Mesendoderm (in vitro differentiated cells): ENCODE data around the gene TMEM191C.

Source experiments
- DNase-seq: peaks from one replicate; pipeline ENCODE4 v3.0.0; 2013
- H2AK5ac ChIP-seq: 2 replicates; pipeline ENCODE4 v1.6.1; 2013; ENCODE audit warnings: low read length, inconsistent platforms
- H2BK120ac ChIP-seq: 2 replicates; pipeline ENCODE4 v1.6.1; 2013; ENCODE audit warnings: low read depth, mild to moderate bottlenecking, low read length, moderate library complexity, mixed read lengths
- H2BK15ac ChIP-seq: replicated peaks from 2 replicates; pipeline ENCODE4 v1.6.1; 2013; ENCODE audit warnings: low read depth, mild to moderate bottlenecking, moderate library complexity
- H2BK5ac ChIP-seq: 2 replicates; pipeline ENCODE4 v1.6.1; 2013; ENCODE audit warnings: low read length, inconsistent platforms
- H3K18ac ChIP-seq: 2 replicates; pipeline ENCODE4 v1.6.1; 2013; ENCODE audit warnings: mild to moderate bottlenecking, low read length, mixed read lengths
- H3K23ac ChIP-seq: one replicate; pipeline ENCODE4 v1.6.1; 2013; ENCODE audit warnings: low read length
- H3K27ac ChIP-seq: 2 replicates; pipeline ENCODE4 v1.5.1; 2013; ENCODE audit warnings: low read depth, mild to moderate bottlenecking, inconsistent platforms, low read length, moderate library complexity
- H3K27me3 ChIP-seq: 2 replicates; pipeline ENCODE4 v1.6.1; 2013; ENCODE audit warnings: low read length, control low read depth, mild to moderate bottlenecking, inconsistent platforms; ENCODE audit not compliant: insufficient read depth, poor library complexity
- H3K36me3 ChIP-seq: 2 replicates; pipeline ENCODE4 v1.6.1; 2013; ENCODE audit warnings: low read length, inconsistent platforms; ENCODE audit not compliant: control insufficient read depth, insufficient read depth
- H3K4ac ChIP-seq: one replicate; pipeline ENCODE4 v1.6.1; 2013; ENCODE audit warnings: low read depth, mild to moderate bottlenecking, low read length, moderate library complexity
- H3K4me1 ChIP-seq: 2 replicates; pipeline ENCODE4 v1.6.1; 2013; ENCODE audit warnings: low read depth, low read length, inconsistent platforms; ENCODE audit not compliant: control insufficient read depth
- H3K4me2 ChIP-seq: 2 replicates; pipeline ENCODE4 v1.6.1; 2013; ENCODE audit warnings: low read length
- H3K4me3 ChIP-seq: 2 replicates; pipeline ENCODE4 v1.5.1; 2013; ENCODE audit warnings: mild to moderate bottlenecking, low read length
- H3K56ac ChIP-seq: one replicate; pipeline ENCODE4 v1.6.1; 2013; ENCODE audit warnings: low read length
- H3K79me1 ChIP-seq: 2 replicates; pipeline ENCODE4 v1.6.1; 2013; ENCODE audit warnings: low read length, inconsistent platforms
- H3K79me2 ChIP-seq: 2 replicates; pipeline ENCODE4 v1.6.1; 2013; ENCODE audit warnings: mild to moderate bottlenecking, low read length; ENCODE audit not compliant: control insufficient read depth, insufficient read depth
- H3K9ac ChIP-seq: 2 replicates; pipeline ENCODE4 v1.6.1; 2013; ENCODE audit warnings: low read length, inconsistent platforms
- H4K5ac ChIP-seq: one replicate; pipeline ENCODE4 v1.6.1; 2013; ENCODE audit warnings: low read length
- H4K8ac ChIP-seq: one replicate; pipeline ENCODE4 v1.6.1; 2013; ENCODE audit warnings: low read depth, mild to moderate bottlenecking, control low read depth, low read length, moderate library complexity
- WGBS: extraction: QIAGEN DNeasy Blood & Tissue Kit; methylation state at CpG from one replicate; pipeline ENCODE4 v1.1.7; 2013; ENCODE audit warnings: low lambda C conversion rate, missing lambda C conversion rate; ENCODE audit not compliant: insufficient coverage; ENCODE audit errors: extremely low coverage; 5-methylcytosine and 5-hydroxymethylcytosine counted together

The TMEM191C gene

GRCh38 chr22:21444701-21445436 lies 22.3 kb upstream of the TMEM191C start:
- no peak for DNase-seq

DNA sequence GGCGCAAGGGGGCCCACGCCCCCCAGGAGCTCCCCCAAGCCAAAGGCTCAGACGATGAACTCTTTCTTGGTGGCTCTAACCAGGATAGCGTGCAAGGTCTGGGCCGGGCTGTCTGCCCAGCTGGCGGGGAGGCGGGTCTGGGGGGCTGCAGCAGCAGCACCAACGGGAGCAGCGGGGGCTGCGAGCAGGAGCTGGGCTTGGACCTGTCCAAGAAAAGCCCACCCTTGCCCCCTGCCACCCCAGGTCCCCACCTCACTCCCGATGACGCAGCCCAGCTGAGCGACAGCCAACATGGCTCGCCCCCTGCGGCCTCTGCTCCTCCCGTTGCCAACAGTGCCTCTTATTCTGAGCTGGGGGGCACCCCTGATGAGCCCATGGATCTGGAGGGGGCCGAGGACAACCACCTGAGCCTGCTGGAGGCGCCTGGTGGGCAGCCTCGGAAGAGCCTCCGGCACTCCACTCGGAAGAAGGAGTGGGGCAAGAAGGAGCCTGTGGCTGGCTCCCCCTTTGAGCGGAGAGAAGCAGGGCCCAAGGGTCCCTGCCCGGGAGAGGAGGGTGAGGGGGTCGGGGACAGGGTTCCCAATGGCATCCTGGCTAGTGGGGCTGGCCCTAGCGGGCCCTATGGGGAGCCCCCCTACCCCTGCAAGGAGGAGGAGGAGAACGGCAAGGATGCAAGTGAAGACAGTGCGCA lies 21.6 kb upstream of the TMEM191C start:
- H3K79me1 ChIP-seq, result peaks cover 19% of the 10 kb centered on the region
- DNase-seq, result no peak
- no peak overlapping the region for H2AK5ac ChIP-seq
- no CpG with 5 or more reads among the region's 27 CpGs for WGBS
- no peak overlapping the region for H3K23ac ChIP-seq
- no peak overlapping the region for H3K18ac ChIP-seq
- H4K8ac ChIP-seq, result no peak overlapping the region
- H3K79me2 ChIP-seq, result peaks cover 3% of the 10 kb centered on the region
- no peak overlapping the region for H2BK120ac ChIP-seq
- no peak overlapping the region for H3K4ac ChIP-seq
- H3K27me3 ChIP-seq, result no peaks in the 10 kb centered on the region
- no peak overlapping the region for H3K27ac ChIP-seq
- H3K4me1 ChIP-seq, result no peaks in the 10 kb centered on the region
- H3K4me3 ChIP-seq, result no peak overlapping the region
- H2BK5ac ChIP-seq, result no peak overlapping the region
- no peak overlapping the region for H3K4me2 ChIP-seq
- no peak overlapping the region for H4K5ac ChIP-seq
- no peak overlapping the region for H3K9ac ChIP-seq
- peaks cover 10% of the 10 kb centered on the region for H3K36me3 ChIP-seq
- H3K56ac ChIP-seq, result no peak overlapping the region
- no peak overlapping the region for H2BK15ac ChIP-seq

More at GRCh38 chr22:21444701-21445436, 22.3 kb upstream of the TMEM191C start:
- Histone ChIP-seq H3K4me1 (no peaks in the 10 kb centered on the region), H3K27ac (no peak overlapping the region), H2BK120ac (no peak overlapping the region), H3K56ac (no peak overlapping the region), H2BK15ac (no peak overlapping the region), H3K4me3 (no peak overlapping the region), H3K79me2 (peaks cover 3% of the 10 kb centered on the region), H3K36me3 (peaks cover 10% of the 10 kb centered on the region), H2AK5ac (no peak overlapping the region), H3K18ac (no peak overlapping the region), H3K4ac (no peak overlapping the region), H3K23ac (no peak overlapping the region), H3K79me1 (peaks cover 18% of the 10 kb centered on the region), H4K8ac (no peak overlapping the region), H3K9ac (no peak overlapping the region), H2BK5ac (no peak overlapping the region), H3K4me2 (no peak overlapping the region), H4K5ac (no peak overlapping the region), H3K27me3 (no peaks in the 10 kb centered on the region)
- WGBS, result no CpG with 5 or more reads among the region's 35 CpGs

DNA sequence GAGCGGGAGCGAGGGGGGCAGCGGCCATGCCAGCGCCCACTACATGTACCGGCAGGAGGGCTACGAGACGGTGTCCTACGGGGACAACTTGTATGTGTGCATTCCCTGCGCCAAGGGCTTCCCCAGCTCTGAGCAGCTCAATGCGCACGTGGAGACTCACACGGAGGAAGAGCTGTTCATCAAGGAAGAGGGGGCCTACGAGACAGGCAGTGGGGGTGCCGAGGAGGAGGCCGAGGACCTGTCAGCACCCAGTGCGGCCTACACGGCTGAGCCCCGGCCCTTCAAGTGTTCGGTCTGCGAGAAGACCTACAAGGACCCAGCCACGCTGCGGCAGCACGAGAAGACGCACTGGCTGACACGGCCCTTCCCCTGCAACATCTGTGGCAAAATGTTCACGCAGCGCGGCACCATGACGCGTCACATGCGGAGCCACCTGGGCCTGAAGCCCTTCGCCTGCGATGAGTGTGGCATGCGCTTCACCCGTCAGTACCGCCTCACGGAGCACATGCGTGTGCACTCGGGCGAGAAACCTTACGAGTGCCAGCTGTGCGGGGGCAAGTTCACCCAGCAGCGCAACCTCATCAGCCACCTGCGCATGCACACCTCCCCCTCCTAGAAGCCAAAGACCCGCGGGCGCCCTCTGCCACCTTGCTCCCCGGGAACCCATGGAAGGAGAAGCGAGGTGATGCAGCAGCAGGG lies 20.9 kb upstream of the TMEM191C start:
- no peak overlapping the region for H3K4me3 ChIP-seq
- no peak overlapping the region for H3K9ac ChIP-seq
- no peak overlapping the region for H2BK15ac ChIP-seq
- no peak overlapping the region for H3K23ac ChIP-seq
- no peaks in the 10 kb centered on the region for H3K4me1 ChIP-seq
- no peak overlapping the region for H2AK5ac ChIP-seq
- H2BK5ac ChIP-seq, result no peak overlapping the region
- H4K5ac ChIP-seq, result no peak overlapping the region
- DNase-seq, result no peak
- H3K56ac ChIP-seq, result no peak overlapping the region
- no CpG with 5 or more reads among the region's 49 CpGs for WGBS
- H3K4ac ChIP-seq, result no peak overlapping the region
- peaks cover 19% of the 10 kb centered on the region for H3K79me1 ChIP-seq
- peaks cover 3% of the 10 kb centered on the region for H3K79me2 ChIP-seq
- H3K27me3 ChIP-seq, result no peaks in the 10 kb centered on the region
- peaks cover 10% of the 10 kb centered on the region for H3K36me3 ChIP-seq
- H3K18ac ChIP-seq, result no peak overlapping the region
- no peak overlapping the region for H3K27ac ChIP-seq
- no peak overlapping the region for H4K8ac ChIP-seq
- H2BK120ac ChIP-seq, result no peak overlapping the region
- H3K4me2 ChIP-seq, result no peak overlapping the region

DNA sequence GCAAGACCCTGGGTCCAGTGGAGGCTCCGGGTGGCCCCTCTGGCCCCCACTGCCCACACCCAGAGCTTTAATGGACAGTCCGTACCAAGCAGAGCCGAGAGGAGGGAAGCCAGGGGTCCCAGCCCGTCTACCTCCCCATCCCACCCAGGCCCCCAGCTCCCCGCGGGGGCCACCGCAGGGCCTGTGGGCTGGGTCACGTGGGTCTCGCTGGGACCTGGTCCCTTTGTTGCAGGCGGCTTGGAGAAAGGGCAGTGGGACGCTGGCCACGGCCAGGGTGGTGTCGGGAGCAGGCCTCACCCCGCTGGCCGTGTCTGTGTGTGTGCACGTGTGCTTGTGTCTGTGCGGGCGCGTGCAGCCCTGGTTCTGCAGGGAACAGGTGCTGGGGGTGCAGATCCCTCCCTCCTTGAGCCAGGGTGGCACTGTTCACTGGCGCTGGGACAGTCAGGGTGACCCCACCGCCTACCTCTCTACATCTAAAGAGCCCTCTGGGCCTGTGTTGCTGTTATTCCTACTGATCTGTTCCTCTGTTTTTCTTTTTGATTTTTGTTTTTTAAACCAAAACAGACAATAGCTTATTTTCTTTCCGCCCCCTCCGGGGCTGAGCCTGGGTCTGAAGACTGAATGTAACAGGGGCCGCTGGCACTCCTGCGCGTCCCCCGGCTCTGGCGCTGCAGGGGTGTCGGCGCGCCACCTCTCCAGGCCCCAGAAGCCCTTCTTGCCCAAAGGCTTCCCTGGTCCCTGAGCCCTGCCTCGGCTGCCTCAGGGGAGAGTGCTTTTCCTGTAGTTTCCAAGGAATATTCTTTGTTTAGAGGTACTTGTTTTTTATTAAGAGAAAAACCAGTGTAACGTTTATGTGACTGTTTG lies 20.1 kb upstream of the TMEM191C start:
- Histone ChIP-seq H3K4ac (no peak overlapping the region), H3K4me3 (no peak overlapping the region), H3K4me1 (no peaks in the 10 kb centered on the region), H3K18ac (no peak overlapping the region), H3K9ac (no peak overlapping the region), H3K56ac (no peak overlapping the region), H3K36me3 (peaks cover 10% of the 10 kb centered on the region), H2AK5ac (no peak overlapping the region), H3K4me2 (no peak overlapping the region), H3K27me3 (no peaks in the 10 kb centered on the region), H3K23ac (no peak overlapping the region), H2BK5ac (no peak overlapping the region), H3K79me2 (peaks cover 3% of the 10 kb centered on the region), H3K79me1 (peaks cover 22% of the 10 kb centered on the region), H4K5ac (no peak overlapping the region), H3K27ac (no peak overlapping the region), H2BK120ac (no peak overlapping the region), H4K8ac (no peak overlapping the region), H2BK15ac (no peak overlapping the region)
- no CpG with 5 or more reads among the region's 33 CpGs for WGBS
- no peak for DNase-seq

DNA sequence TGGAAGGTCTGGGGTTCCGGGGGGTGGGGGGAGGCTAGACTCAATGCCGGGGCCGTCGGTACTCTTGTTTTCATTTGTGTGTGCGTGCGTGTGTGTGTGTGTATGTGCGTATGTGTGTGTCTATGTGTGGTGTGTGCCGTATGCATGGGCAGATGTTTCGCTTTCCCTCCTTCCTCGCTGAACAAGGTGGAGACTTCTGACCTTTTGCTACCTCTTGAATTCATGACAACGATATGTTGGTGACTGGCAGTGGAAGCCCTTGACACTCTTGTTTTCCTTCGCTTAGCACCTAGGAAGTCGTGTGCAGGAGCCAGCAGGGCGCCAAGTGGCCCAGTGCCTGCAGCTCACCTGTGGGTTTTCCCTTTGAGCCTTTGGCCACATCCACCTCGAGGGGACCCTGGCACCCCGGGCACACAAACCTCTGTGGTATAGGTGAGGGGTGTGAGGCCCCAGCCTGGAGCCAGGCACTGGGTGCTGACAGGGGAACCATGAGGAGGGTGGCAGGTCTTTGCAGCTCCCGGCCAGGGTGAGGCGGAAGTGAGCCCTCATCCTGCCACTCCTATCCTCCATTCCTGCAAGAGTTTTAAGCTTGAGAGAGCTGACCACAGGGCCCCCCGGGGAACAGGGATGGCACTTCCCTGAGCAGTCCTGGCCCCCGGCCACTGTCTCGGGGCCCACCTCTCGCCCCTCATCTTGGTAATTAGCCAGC lies 19.3 kb upstream of the TMEM191C start:
- Histone ChIP-seq H3K18ac (no peak overlapping the region), H3K27ac (no peak overlapping the region), H2BK15ac (no peak overlapping the region), H3K79me1 (peaks cover 22% of the 10 kb centered on the region), H3K56ac (no peak overlapping the region), H3K23ac (no peak overlapping the region), H3K4me3 (no peak overlapping the region), H2BK120ac (no peak overlapping the region), H2AK5ac (no peak overlapping the region), H4K5ac (no peak overlapping the region), H2BK5ac (no peak overlapping the region), H3K9ac (no peak overlapping the region), H4K8ac (no peak overlapping the region), H3K27me3 (no peaks in the 10 kb centered on the region), H3K4me1 (no peaks in the 10 kb centered on the region), H3K36me3 (peaks cover 10% of the 10 kb centered on the region), H3K4me2 (no peak overlapping the region), H3K79me2 (peaks cover 3% of the 10 kb centered on the region), H3K4ac (no peak overlapping the region)
- DNase-seq, result peak; percentile 34
- no CpG with 5 or more reads among the region's 22 CpGs for WGBS
